SKM-1 treated with dmso at 0.1 percent for 144 hours (cell line): ENCODE measurements around the gene DCLRE1C.
"Not testable (repeated sequence)": the region's sequence is repeated elsewhere in the genome, so short reads cannot be mapped to it uniquely, and the experiment has no call there.

Experiments
- DNase-seq: peaks from one replicate; lab custom pipeline; 2025; ENCODE audit not compliant: unreplicated experiment; lab: John Stamatoyannopoulos, UW

DCLRE1C gene

GRCh38 chr10:14954001-14954770 lies at the start of gene DCLRE1C:
Gene DCLRE1C, minus strand, starts transcription at chr10:14954096. Its CDS starts 86 bp downstream, at chr10:14954010.
- DNase-seq, result peak; percentile 55

GRCh38 chr10:14995964-14996565 lies 42.2 kb upstream of the DCLRE1C start:
- no peak for DNase-seq

GRCh38 chr10:14993500-14994455 lies 39.9 kb upstream of the DCLRE1C start:
- DNase-seq, result not testable (repeated sequence)

- DNase-seq, result not testable (repeated sequence)
These were observed 38.4 kb upstream of the DCLRE1C start for GRCh38 chr10:14992336-14992735.

- not testable (repeated sequence) for DNase-seq
These were observed 37.3 kb upstream of the DCLRE1C start for GRCh38 chr10:14991035-14991749.

- DNase-seq, result not testable (repeated sequence)
These were observed 35.7 kb upstream of the DCLRE1C start for GRCh38 chr10:14989552-14989951.

- no peak for DNase-seq
These were observed 28.8 kb upstream of the DCLRE1C start for GRCh38 chr10:14982744-14983143.

- no peak for DNase-seq
These were observed 21.9 kb upstream of the DCLRE1C start for GRCh38 chr10:14975672-14976273.

- not testable (repeated sequence) for DNase-seq
These were observed 20.5 kb upstream of the DCLRE1C start for GRCh38 chr10:14974153-14974998.

GRCh38 chr10:14971867-14972448 lies 18.1 kb upstream of the DCLRE1C start:
- DNase-seq, result no peak

- DNase-seq, result no peak
These were observed 14.0 kb upstream of the DCLRE1C start for GRCh38 chr10:14967897-14968296.

- DNase-seq, result peak; percentile 32
These were observed 5.5 kb upstream of the DCLRE1C start, which contains the start of gene MEIG1 for GRCh38 chr10:14959221-14960057. Gene MEIG1, plus strand, starts transcription at chr10:14959388. Its CDS starts 7,081 bp downstream, at chr10:14966469.

- no peak for DNase-seq
These were observed 5.0 kb upstream of the DCLRE1C start for GRCh38 chr10:14958872-14959220.

- no peak for DNase-seq
These were observed 1.0 kb upstream of the DCLRE1C start for GRCh38 chr10:14954934-14955333.

- no peak for DNase-seq
These were observed 384 bp downstream of the DCLRE1C start for GRCh38 chr10:14953424-14954000.

GRCh38 chr10:14952851-14953423 lies 959 bp downstream of the DCLRE1C start:
- no peak for DNase-seq

- DNase-seq, result no peak
These were observed 4.6 kb downstream of the DCLRE1C start for GRCh38 chr10:14949291-14949690.
